ENCODE data around the gene CADM4.
"Not testable (repeated sequence)": the region's sequence is repeated elsewhere in the genome, so short reads cannot be mapped to it uniquely, and the experiment has no call there.

CADM4 gene

GRCh38 chr19:43639519-43640423, at the start of gene CADM4:
Gene CADM4 (minus strand): TSS chr19:43639850. CDS start chr19:43639790, 60 bp downstream.
- peak; percentile 28 for DNase-seq (ENCODE audit: low read depth)

GRCh38 chr19:43688059-43688701, 48.5 kb upstream of the CADM4 start:
- no peak for DNase-seq (ENCODE audit: low read depth)

GRCh38 chr19:43687660-43687997, 48.0 kb upstream of the CADM4 start:
- DNase-seq (ENCODE audit: low read depth): no peak

GRCh38 chr19:43684326-43684725, 44.7 kb upstream of the CADM4 start:
- DNase-seq (ENCODE audit: low read depth): no peak

DNA sequence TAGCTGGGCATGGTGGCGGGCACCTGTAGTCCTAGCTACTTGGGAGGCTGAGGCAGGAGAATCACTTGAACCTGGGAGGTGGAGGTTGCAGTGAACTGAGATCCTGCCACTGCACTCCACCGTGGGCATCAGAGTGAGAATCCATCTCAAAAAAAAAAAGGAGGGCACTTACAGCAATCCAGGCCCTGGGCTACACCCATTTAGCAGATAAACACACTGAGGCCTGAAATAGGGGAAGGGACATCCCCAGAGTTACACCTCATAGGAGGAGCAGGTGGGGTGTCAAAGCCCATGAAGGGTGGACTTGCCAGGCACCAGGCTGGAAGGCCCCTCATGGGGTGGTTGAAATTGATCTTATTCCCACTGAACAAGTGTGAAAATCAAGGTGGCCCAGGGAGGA, 44.3 kb upstream of the CADM4 start:
- DNase-seq (ENCODE audit: low read depth): no peak

DNA sequence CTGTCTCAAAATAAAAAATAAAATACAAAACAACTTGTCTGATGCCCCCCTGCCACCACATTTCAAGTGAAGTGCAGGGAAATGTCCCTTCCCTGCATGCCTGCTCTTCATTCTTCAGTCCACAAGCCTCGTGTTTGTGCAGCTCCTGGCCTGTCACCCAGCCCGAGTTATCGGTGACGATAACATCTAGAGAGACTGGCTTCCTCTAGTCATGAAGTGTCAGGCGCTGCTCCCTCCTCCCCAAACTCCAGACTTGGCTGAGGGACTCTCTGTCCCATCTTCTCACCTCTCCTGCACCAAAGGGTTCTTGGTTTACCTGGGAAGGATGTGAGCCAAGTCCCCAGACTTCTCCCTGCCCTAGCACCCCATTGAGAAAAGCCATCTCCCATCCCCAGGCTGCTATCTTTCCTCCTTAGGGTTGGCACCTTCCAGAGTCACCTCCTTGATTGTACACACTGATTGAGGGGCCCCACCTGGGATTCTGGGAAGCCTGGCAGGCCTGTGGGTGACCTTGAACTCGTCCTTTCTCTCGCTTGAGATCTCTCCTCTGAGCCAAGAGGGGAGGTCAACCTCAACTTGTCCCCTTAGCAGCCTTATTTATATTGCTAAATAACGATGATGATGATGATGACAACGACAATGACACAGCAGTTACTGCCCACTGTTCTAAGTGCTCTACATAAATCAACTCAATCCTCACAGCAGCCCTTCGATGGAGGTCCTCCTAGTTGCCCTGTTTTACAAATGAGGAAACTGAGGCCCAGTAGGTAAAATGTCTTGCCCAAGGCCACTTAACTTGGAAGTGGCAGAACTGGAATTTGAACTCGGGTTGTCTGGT, 43.4 kb upstream of the CADM4 start:
- DNase-seq (ENCODE audit: low read depth): no peak

DNA sequence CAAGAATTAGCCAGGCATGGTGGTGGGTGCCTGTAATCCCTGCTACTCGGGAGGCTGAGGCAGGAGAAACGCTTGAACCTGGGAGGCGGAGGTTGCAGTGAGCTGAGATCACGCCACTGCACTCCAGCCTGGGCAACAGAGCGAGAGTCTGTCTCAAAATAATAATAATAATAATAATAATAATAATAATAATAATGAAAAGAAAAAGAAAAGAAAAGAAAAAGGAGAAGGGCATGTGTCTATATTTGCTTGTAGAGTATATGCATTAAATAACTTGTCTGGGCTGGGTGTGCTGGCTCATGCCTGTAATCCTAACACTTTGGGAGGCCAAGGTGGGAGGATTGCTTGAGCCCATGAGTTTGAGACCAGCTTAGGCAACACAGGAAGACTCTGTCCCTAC, 42.6 kb upstream of the CADM4 start:
- DNase-seq (ENCODE audit: low read depth): not testable (repeated sequence)

GRCh38 chr19:43681821-43682220, 42.2 kb upstream of the CADM4 start:
- no peak for DNase-seq (ENCODE audit: low read depth)

GRCh38 chr19:43678512-43679261, 39.0 kb upstream of the CADM4 start:
- no peak for DNase-seq (ENCODE audit: low read depth)

GRCh38 chr19:43675906-43676305, 36.3 kb upstream of the CADM4 start:
- no peak for DNase-seq (ENCODE audit: low read depth)

DNA sequence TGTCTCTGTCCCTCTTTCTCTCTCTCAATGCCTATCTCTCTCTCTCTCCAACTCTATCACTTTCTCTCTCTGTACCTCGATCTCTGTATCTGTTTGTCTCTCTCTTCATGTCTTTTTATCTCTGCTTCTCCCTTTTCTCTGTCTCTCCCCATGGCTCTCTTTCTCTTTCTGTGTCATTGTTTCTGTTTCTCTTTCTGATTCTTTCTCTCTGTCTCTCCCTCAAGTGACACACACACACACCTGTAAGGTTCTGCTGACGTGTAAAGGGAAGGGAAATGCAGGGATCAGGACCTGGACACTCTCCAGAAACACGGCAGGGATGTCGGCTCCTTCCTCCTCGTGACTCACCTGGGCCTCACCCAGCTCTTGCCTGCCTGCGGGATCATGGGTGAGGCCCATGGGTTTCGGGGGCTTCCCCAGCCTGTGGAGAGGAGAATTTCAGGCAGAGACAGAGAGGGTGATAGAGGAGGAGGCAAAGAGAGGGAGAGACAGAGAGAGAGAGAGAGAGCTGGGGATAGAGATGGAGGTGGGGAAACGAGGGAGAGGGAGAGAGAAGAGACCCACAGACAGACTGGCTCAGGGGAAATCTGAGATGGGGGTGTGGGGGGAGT, 35.7 kb upstream of the CADM4 start:
- DNase-seq (ENCODE audit: low read depth): peak; percentile 89

DNA sequence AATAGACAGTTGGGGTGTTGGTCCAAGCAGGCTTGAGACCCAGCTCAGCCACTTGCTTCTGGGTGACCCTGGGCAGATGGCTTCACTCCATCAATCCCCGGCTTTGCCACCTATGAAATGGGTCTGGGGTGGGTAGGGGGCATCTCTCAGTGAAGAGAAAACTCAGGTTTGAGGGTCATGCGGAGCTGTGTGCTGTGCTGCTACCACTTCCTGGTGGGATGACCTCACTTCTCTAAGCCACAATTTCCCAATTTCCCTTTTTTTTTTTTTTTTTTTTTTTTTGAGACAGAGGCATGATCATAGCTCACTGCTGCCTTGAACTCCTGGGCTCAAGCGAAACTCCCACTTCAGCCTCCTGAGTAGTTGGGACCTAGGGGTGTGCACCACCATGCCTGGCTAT, 34.9 kb upstream of the CADM4 start:
- DNase-seq (ENCODE audit: low read depth): peak; percentile 80

DNA sequence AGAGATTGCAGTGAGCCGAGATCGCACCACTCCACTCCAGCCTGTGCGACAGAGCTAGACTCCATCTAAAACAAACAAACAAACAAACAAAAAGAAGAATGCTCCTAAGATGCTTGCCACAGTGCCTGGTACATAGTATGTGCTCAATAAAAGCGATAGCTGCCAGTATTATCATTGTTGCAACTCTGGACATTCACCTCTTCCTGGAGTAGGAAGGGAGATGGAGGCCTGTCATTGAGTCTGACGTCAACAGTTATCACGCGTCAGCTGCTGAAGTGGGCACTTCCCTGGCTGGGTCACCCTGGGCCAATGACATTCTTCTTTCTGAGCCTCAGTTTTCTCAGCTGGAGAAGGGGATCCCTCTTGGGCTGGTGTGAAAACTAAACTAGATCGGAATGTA, 34.5 kb upstream of the CADM4 start:
- peak; percentile 35 for DNase-seq (ENCODE audit: low read depth)

- no peak for DNase-seq (ENCODE audit: low read depth)
Measured at GRCh38 chr19:43673637-43674036, 34.0 kb upstream of the CADM4 start.

DNA sequence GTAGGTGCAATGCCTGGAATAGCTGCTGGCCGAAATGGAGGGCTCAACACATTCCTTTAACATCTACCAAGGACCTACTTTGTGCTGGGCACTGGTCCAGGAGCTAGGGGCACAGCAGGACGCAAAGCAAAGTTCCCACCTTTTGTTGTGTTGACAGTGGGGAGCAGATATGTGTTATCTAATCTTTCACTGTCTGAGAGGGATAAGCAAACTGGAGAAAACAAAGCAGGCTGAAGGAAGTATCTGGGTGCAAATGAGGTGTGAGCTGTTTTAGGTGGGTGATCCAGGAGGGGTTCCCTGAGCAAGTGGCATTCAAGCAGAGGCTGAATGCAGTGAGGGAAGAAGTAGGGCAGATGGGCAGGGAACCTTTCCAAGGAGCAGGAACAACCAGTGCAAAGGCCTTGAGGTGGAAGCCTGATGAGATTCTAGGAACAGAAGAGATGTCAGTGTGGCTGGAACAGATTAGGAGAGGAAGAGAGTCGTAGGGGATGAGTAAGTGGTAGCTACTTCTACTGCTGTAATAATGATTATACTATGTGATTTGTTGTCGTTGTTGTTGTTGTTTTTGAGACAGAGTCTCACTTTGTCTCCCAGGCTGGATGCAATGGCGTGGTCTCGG, 32.5 kb upstream of the CADM4 start:
- DNase-seq (ENCODE audit: low read depth): no peak

DNA sequence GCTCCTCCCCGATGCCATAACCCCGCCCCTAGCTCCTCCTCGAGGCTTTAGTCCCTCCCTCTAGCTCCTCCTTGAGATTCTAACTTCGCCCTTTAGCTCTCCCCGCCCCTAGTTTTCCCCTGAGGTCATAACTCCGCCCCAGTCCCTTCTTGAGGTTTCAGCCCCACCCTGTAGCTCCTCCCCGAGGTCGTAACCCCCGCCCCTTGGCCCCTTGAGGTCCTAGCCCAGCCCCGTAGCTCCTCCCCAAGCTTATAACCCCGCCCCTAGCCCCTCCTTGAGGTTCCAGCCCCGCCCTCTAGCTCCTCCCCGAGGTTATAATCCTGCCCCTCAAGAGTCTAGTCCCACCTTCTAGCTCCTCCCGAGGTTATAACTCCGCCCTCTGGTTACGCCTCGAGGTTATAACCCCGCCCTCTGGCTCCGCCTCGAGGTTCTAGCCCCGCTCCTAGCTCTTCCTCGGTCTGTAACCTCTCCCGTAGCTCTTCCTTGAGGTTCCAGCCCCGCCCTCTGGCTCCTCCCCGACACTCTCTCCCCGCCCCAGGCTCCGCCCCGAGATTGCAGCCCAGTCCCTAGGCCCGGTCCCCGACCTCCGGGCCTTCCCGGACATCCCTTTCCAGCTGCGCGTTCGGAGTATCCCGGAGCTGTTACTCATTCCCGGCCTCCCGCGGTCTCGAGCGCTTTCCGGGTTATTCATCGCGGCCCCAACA, 28.9 kb upstream of the CADM4 start:
- DNase-seq (ENCODE audit: low read depth): peak; percentile 99

- DNase-seq (ENCODE audit: low read depth): peak; percentile 33
Measured at GRCh38 chr19:43667876-43668405, 28.3 kb upstream of the CADM4 start.

GRCh38 chr19:43667126-43667875, 27.7 kb upstream of the CADM4 start:
- no peak for DNase-seq (ENCODE audit: low read depth)

DNA sequence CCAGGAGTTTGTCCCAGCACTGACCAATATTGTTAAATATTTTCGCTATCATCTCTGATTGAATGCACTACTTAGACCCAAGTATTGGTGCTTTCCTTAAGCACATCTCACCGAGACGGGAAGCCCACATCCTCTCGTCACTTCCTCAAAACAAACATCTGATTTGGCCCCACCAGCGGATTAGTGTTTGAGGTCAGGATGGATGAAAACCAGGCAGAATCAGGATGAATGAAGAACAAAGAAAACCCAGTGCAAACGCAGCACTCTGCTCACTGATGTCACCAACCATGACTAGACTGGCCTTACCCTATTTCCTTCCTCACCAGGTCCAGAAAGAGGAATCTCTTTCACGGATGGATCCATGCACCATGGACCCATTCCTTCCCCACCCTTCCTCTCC, 24.4 kb upstream of the CADM4 start:
- no peak for DNase-seq (ENCODE audit: low read depth)

Data from ELR (cell line).